ENCODE results near the gene ITGA7.

The ITGA7 gene

DNA sequence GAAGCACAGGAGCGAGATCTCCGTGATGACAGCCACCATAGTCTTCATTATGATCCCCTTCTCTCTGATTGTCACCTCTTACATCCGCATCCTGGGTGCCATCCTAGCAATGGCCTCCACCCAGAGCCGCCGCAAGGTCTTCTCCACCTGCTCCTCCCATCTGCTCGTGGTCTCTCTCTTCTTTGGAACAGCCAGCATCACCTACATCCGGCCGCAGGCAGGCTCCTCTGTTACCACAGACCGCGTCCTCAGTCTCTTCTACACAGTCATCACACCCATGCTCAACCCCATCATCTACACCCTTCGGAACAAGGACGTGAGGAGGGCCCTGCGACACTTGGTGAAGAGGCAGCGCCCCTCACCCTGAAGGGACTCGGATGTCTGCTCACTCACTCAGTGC is 70.2 kb downstream of the ITGA7 start:
- DNase-seq: no peak

DNA sequence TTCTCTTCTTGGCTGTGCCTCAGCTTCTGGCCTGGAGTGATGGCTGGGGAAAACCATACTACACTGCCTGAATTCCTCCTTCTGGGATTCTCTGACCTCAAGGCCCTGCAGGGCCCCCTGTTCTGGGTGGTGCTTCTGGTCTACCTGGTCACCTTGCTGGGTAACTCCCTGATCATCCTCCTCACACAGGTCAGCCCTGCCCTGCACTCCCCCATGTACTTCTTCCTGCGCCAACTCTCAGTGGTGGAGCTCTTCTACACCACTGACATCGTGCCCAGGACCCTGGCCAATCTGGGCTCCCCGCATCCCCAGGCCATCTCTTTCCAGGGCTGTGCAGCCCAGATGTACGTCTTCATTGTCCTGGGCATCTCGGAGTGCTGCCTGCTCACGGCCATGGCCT is 70.9 kb downstream of the ITGA7 start, which contains the start of gene OR10P1:
OR10P1 (plus strand) TSS at position 40 of the 400 bp plus-strand sequence; CDS start at position 40, 0 bp downstream.
- DNase-seq: no peak

GRCh38 chr12:55636116-55636655 is 71.5 kb downstream of the ITGA7 start:
- DNase-seq: no peak
